Stimulated activated CD4-positive, alpha-beta T cell treated with anti-CD3 and anti-CD28 coated beads, Interleukin-15, amount 100 ng/mL, for 24 hours (primary cell): ENCODE data around the gene WDR54.
"Not testable (repeated sequence)": the region's sequence is repeated elsewhere in the genome, so short reads cannot be mapped to it uniquely, and the experiment has no call there.

Experiments
- DNase-seq: peaks from one replicate; pipeline ENCODE4 v3.0.0-alpha.2; 2020

Gene WDR54

GRCh38 chr2:74413001-74413698 is 8.4 kb upstream of the WDR54 start:
- no peak for DNase-seq

GRCh38 chr2:74414441-74414840 is 7.1 kb upstream of the WDR54 start:
- no peak for DNase-seq

- DNase-seq: peak; percentile 35
These were observed 6.4 kb upstream of the WDR54 start for GRCh38 chr2:74414881-74415761.

GRCh38 chr2:74415762-74416395 is 5.7 kb upstream of the WDR54 start:
- DNase-seq: no peak

GRCh38 chr2:74416778-74417177 is 4.8 kb upstream of the WDR54 start:
- no peak for DNase-seq

- DNase-seq: no peak
These were observed 4.3 kb upstream of the WDR54 start for GRCh38 chr2:74417197-74417596.

- no peak for DNase-seq
These were observed 3.8 kb upstream of the WDR54 start for GRCh38 chr2:74417763-74418162.

GRCh38 chr2:74418312-74418711 is 3.2 kb upstream of the WDR54 start:
- no peak for DNase-seq

GRCh38 chr2:74419345-74419744 is 2.2 kb upstream of the WDR54 start:
- DNase-seq: no peak

GRCh38 chr2:74420006-74420405 is 1.5 kb upstream of the WDR54 start:
- no peak for DNase-seq

GRCh38 chr2:74420443-74421103 is 957 bp upstream of the WDR54 start:
- not testable (repeated sequence) for DNase-seq

GRCh38 chr2:74423231-74424095 is 1.9 kb downstream of the WDR54 start:
- no peak for DNase-seq

- no peak for DNase-seq
These were observed 2.8 kb downstream of the WDR54 start for GRCh38 chr2:74424139-74424992.

- no peak for DNase-seq
These were observed 3.5 kb downstream of the WDR54 start for GRCh38 chr2:74424995-74425406.

- no peak for DNase-seq
These were observed 4.0 kb downstream of the WDR54 start for GRCh38 chr2:74425523-74425922.

- DNase-seq: no peak
These were observed 4.7 kb downstream of the WDR54 start for GRCh38 chr2:74426181-74426758.

GRCh38 chr2:74427551-74427950 is 6.0 kb downstream of the WDR54 start:
- DNase-seq: no peak

- DNase-seq: no peak
These were observed 7.1 kb downstream of the WDR54 start for GRCh38 chr2:74428675-74429074.

GRCh38 chr2:74429487-74430451 is 8.2 kb downstream of the WDR54 start:
- DNase-seq: no peak

- DNase-seq: no peak
These were observed 9.0 kb downstream of the WDR54 start for GRCh38 chr2:74430502-74430901.
